Measurements from ENCODE around the gene NCOA1.

The NCOA1 gene

DNA sequence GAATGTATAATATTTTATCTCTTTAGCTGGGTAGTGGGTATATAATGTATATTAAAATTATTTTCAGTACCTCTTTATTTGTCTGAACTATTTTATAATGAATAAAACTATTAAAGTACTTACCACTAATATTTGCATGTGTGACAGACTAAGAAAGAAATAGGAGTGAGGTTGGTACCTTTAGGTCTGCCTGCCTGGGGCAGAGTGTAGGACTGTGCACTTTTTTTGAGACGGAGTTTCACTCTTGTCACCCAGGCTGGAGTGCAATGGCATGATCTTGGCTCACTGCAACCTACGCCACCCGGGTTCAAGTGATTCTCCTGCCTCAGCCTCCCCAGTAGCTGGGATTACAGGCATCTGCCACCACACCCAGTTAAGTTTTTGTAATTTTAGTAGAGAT lies 18.8 kb downstream of the NCOA1 start:
- no peak for TF ChIP-seq EZH2phosphoT487 (IDR thresholded peaks at IDR 0.05; ENCODE audit: borderline replicate concordance, low read length)
- TF ChIP-seq, protein P1, sequence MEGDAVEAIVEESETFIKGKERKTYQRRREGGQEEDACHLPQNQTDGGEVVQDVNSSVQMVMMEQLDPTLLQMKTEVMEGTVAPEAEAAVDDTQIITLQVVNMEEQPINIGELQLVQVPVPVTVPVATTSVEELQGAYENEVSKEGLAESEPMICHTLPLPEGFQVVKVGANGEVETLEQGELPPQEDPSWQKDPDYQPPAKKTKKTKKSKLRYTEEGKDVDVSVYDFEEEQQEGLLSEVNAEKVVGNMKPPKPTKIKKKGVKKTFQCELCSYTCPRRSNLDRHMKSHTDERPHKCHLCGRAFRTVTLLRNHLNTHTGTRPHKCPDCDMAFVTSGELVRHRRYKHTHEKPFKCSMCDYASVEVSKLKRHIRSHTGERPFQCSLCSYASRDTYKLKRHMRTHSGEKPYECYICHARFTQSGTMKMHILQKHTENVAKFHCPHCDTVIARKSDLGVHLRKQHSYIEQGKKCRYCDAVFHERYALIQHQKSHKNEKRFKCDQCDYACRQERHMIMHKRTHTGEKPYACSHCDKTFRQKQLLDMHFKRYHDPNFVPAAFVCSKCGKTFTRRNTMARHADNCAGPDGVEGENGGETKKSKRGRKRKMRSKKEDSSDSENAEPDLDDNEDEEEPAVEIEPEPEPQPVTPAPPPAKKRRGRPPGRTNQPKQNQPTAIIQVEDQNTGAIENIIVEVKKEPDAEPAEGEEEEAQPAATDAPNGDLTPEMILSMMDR (IDR thresholded peaks at IDR 0.05; ENCODE audit: low read depth, low read length, poor library complexity, severe bottlenecking) = no peak
- Histone ChIP-seq H3K27ac (ENCODE audit: low read depth, low read length) (no peak overlapping the region), H3K79me2 (ENCODE audit: control insufficient read depth, low read length) (peaks cover 11% of the 10 kb centered on the region; the same call in 1 of the 2 replicates)

DNA sequence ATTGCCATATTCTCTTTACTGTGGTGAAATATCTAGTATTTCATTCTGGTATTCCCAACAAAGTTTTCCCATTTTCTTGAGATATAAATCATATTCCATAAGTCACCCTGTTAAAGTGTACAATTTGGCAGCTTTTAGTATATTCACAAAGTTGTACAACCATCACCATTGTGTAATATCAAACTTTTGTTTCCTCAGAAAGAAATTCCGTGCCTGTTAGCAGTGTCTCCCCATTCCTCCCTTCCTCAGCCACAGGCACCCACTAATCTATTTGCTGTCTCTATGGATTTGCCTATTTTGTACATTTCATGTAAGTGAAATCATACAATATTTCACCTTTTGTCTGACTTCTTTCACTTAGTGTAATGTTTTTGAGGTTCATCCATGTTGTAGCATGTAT lies 19.7 kb downstream of the NCOA1 start:
- no peaks in the 10 kb centered on the region for H3K9me3 ChIP-seq (ENCODE audit: control insufficient read depth, insufficient read depth, low read length)
- no peak overlapping the region for H3K4me3 ChIP-seq (ENCODE audit: low read length)
- H3K4me1 ChIP-seq (ENCODE audit: control insufficient read depth, low read length) = no peaks in the 10 kb centered on the region
- H3K27ac ChIP-seq (ENCODE audit: low read depth, low read length) = no peak overlapping the region
- H3K9me2 ChIP-seq (replicated peaks; ENCODE audit: control insufficient read depth, low read length) = no peaks in the 10 kb centered on the region
- H3K4me2 ChIP-seq (ENCODE audit: low read length) = no peak overlapping the region
- H3K27me3 ChIP-seq (ENCODE audit: control insufficient read depth, low read length) = no peaks in the 10 kb centered on the region
- no peaks in the 10 kb centered on the region for H4K20me1 ChIP-seq (ENCODE audit: control insufficient read depth, insufficient read depth, low read depth, low read length)
- no peaks in the 10 kb centered on the region for H3K36me3 ChIP-seq (ENCODE audit: control insufficient read depth, low read length)
- no peaks in the 10 kb centered on the region for H3F3A ChIP-seq (ENCODE audit: control insufficient read depth, insufficient read depth)
- TF ChIP-seq, protein P1 (IDR thresholded peaks at IDR 0.05; ENCODE audit: low read depth, low read length, poor library complexity, severe bottlenecking) = no peak
- TF ChIP-seq EZH2phosphoT487 (IDR thresholded peaks at IDR 0.05; ENCODE audit: borderline replicate concordance, low read length) = no peak
- peaks cover 11% of the 10 kb centered on the region; the same call in 1 of the 2 replicates for H3K79me2 ChIP-seq (ENCODE audit: control insufficient read depth, low read length)

More for the DNA sequence above, 18.8 kb downstream of the NCOA1 start:
- Histone ChIP-seq H3K9me2 (replicated peaks; ENCODE audit: control insufficient read depth, low read length) (no peaks in the 10 kb centered on the region), H3F3A (ENCODE audit: control insufficient read depth, insufficient read depth) (no peaks in the 10 kb centered on the region), H3K36me3 (ENCODE audit: control insufficient read depth, low read length) (no peaks in the 10 kb centered on the region), H3K4me2 (ENCODE audit: low read length) (no peak overlapping the region), H3K27me3 (ENCODE audit: control insufficient read depth, low read length) (no peaks in the 10 kb centered on the region), H3K4me3 (ENCODE audit: low read length) (no peak overlapping the region), H3K4me1 (ENCODE audit: control insufficient read depth, low read length) (no peaks in the 10 kb centered on the region), H3K9me3 (ENCODE audit: control insufficient read depth, insufficient read depth, low read length) (no peaks in the 10 kb centered on the region), H4K20me1 (ENCODE audit: control insufficient read depth, insufficient read depth, low read depth, low read length) (no peaks in the 10 kb centered on the region)

DNA sequence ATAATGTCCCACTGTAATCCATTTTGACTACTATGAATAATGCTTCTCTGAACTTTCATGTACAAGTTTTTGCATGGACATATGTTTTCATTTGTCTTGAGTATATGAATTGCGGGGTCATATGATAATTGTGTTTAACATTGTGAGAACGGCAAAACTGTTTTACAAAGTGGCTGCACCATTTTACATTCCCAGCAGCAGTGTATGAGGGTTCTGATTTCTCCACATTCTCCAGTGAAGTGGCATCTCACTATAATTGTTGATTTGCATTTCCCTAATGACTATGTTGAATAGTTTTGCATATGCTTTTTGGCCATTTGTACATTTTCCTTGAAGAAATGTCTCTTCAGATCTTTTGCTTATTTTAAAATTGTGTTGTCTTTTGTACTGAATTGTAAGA lies 20.1 kb downstream of the NCOA1 start:
- Histone ChIP-seq H3K36me3 (ENCODE audit: control insufficient read depth, low read length) (no peaks in the 10 kb centered on the region), H3K4me3 (ENCODE audit: low read length) (no peak overlapping the region), H3K4me1 (ENCODE audit: control insufficient read depth, low read length) (no peaks in the 10 kb centered on the region), H3K79me2 (ENCODE audit: control insufficient read depth, low read length) (peaks cover 11% of the 10 kb centered on the region; the same call in 1 of the 2 replicates), H3K27ac (ENCODE audit: low read depth, low read length) (no peak overlapping the region), H3K9me3 (ENCODE audit: control insufficient read depth, insufficient read depth, low read length) (no peaks in the 10 kb centered on the region), H3K4me2 (ENCODE audit: low read length) (no peak overlapping the region), H3F3A (ENCODE audit: control insufficient read depth, insufficient read depth) (no peaks in the 10 kb centered on the region), H3K27me3 (ENCODE audit: control insufficient read depth, low read length) (no peaks in the 10 kb centered on the region), H4K20me1 (ENCODE audit: control insufficient read depth, insufficient read depth, low read depth, low read length) (no peaks in the 10 kb centered on the region), H3K9me2 (replicated peaks; ENCODE audit: control insufficient read depth, low read length) (no peaks in the 10 kb centered on the region)
- TF ChIP-seq, protein P1 (IDR thresholded peaks at IDR 0.05; ENCODE audit: low read depth, low read length, poor library complexity, severe bottlenecking) = no peak
- no peak for TF ChIP-seq EZH2phosphoT487 (IDR thresholded peaks at IDR 0.05; ENCODE audit: borderline replicate concordance, low read length)
